HepG2 (cell line): Measurements from ENCODE around the gene LONP1.
A peak's percentile ranks its signal among the peaks of the same experiment; 100 is the strongest.

Experiments
- MXI1 ChIP-seq: IDR thresholded peaks from 3 replicates; pipeline ENCODE4 v1.6.1; 2012; ENCODE audit warnings: low read depth, low read length, inconsistent platforms, borderline replicate concordance
- POLR2A ChIP-seq, 2 experiments: IDR thresholded peaks; 2 replicates each; pipeline ENCODE4 v1.6.1; 2011; ENCODE audit warnings: low read depth in 2 of 2, low read length in 2 of 2, mild to moderate bottlenecking in 1 of 2, moderate library complexity in 1 of 2; ENCODE audit not compliant: insufficient read depth in 1 of 2
- ZNF329 ChIP-seq: sonication (generic); formaldehyde crosslinking; IDR thresholded peaks from 2 replicates; pipeline ENCODE4 v1.9.0; 2021; ENCODE audit warnings: low read depth, mild to moderate bottlenecking, missing genetic modification reagents
- ZSCAN20 ChIP-seq: sonication (generic); formaldehyde crosslinking; IDR thresholded peaks from 2 replicates; pipeline ENCODE4 v1.4.0; 2020; ENCODE audit warnings: missing genetic modification reagents, mild to moderate bottlenecking, borderline replicate concordance
- TF ChIP-seq, protein P1 (sequence below): sonication (generic); formaldehyde crosslinking; IDR thresholded peaks from 2 replicates; pipeline ENCODE4 v1.5.0; 2020; ENCODE audit warnings: mild to moderate bottlenecking, missing genetic modification reagents, moderate library complexity
- TF ChIP-seq, protein P2 (sequence below): sonication (generic); formaldehyde crosslinking; IDR thresholded peaks from 2 replicates; pipeline ENCODE4 v1.4.0; 2020; ENCODE audit warnings: missing genetic modification reagents
- TF ChIP-seq, protein P3 (sequence below), 2 experiments: IDR thresholded peaks; 2 replicates each; pipeline ENCODE4 v1.6.1; 2011 to 2012; ENCODE audit warnings: low read length in 2 of 2, borderline replicate concordance in 1 of 2, low read depth in 1 of 2, mild to moderate bottlenecking in 1 of 2, moderate library complexity in 1 of 2
- TF ChIP-seq, protein P4 (sequence below), 2 experiments: sonication (generic) in 1 of 2; formaldehyde crosslinking in 1 of 2; IDR thresholded peaks; 2 replicates each; pipeline versions ENCODE4 v1.4.0 to v1.6.1; 2018 to 2020; ENCODE audit warnings: missing genetic modification reagents in 2 of 2, borderline replicate concordance in 1 of 2, low read depth in 1 of 2, mild to moderate bottlenecking in 1 of 2, missing biosample characterization in 1 of 2

DNA sequence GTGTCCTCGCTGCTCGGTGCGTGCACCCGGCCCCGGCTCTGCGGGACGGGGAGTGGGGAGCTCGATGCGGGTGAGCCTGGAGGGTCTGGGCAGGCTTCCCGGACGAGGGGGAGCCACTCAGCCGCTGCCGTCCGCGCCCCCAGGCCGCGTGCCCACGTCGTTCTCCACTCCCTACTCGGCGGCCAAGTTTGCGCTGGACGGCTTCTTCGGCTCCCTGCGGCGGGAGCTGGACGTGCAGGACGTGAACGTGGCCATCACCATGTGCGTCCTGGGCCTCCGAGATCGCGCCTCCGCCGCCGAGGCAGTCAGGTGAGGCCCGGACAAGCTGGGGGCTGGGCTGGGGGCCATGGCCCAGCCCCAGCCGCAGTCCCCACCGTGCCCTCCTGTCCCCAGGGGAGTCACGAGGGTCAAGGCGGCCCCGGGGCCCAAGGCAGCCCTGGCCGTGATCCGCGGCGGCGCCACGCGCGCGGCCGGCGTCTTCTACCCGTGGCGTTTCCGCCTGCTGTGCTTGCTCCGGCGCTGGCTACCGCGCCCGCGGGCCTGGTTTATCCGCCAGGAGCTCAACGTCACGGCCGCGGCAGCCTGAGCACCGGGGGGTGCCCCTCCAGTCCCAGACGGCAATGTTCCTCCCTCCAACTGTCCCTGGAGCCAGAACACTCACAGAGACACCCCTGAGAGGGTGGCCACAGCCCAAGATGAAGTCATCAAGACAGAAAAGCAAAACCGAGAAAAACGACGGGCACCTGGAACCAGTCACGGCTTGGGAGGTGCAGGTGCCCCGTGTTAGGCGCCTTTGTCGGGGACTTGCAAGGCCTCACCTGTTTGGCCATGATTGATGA lies 32.4 kb downstream of the LONP1 start:
- TF ChIP-seq ZSCAN20 (CRISPR knock-in tag) (no peak), ZNF329 (CRISPR knock-in tag) (0 out of 2 replicates have a peak, but pooled peaks have one; percentile 16), MXI1 (no peak), POLR2A (IDR thresholded peaks at IDR 0.05; ENCODE audit: insufficient read depth in 1 of 2, low read depth in 2 of 2, low read length in 2 of 2) (no peak)
- TF ChIP-seq, protein P1, sequence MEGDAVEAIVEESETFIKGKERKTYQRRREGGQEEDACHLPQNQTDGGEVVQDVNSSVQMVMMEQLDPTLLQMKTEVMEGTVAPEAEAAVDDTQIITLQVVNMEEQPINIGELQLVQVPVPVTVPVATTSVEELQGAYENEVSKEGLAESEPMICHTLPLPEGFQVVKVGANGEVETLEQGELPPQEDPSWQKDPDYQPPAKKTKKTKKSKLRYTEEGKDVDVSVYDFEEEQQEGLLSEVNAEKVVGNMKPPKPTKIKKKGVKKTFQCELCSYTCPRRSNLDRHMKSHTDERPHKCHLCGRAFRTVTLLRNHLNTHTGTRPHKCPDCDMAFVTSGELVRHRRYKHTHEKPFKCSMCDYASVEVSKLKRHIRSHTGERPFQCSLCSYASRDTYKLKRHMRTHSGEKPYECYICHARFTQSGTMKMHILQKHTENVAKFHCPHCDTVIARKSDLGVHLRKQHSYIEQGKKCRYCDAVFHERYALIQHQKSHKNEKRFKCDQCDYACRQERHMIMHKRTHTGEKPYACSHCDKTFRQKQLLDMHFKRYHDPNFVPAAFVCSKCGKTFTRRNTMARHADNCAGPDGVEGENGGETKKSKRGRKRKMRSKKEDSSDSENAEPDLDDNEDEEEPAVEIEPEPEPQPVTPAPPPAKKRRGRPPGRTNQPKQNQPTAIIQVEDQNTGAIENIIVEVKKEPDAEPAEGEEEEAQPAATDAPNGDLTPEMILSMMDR (CRISPR knock-in tag): no peak
- TF ChIP-seq, protein P2, sequence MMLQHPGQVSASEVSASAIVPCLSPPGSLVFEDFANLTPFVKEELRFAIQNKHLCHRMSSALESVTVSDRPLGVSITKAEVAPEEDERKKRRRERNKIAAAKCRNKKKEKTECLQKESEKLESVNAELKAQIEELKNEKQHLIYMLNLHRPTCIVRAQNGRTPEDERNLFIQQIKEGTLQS (CRISPR knock-in tag): no peak
- TF ChIP-seq, protein P3, sequence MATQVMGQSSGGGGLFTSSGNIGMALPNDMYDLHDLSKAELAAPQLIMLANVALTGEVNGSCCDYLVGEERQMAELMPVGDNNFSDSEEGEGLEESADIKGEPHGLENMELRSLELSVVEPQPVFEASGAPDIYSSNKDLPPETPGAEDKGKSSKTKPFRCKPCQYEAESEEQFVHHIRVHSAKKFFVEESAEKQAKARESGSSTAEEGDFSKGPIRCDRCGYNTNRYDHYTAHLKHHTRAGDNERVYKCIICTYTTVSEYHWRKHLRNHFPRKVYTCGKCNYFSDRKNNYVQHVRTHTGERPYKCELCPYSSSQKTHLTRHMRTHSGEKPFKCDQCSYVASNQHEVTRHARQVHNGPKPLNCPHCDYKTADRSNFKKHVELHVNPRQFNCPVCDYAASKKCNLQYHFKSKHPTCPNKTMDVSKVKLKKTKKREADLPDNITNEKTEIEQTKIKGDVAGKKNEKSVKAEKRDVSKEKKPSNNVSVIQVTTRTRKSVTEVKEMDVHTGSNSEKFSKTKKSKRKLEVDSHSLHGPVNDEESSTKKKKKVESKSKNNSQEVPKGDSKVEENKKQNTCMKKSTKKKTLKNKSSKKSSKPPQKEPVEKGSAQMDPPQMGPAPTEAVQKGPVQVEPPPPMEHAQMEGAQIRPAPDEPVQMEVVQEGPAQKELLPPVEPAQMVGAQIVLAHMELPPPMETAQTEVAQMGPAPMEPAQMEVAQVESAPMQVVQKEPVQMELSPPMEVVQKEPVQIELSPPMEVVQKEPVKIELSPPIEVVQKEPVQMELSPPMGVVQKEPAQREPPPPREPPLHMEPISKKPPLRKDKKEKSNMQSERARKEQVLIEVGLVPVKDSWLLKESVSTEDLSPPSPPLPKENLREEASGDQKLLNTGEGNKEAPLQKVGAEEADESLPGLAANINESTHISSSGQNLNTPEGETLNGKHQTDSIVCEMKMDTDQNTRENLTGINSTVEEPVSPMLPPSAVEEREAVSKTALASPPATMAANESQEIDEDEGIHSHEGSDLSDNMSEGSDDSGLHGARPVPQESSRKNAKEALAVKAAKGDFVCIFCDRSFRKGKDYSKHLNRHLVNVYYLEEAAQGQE (IDR thresholded peaks at IDR 0.05; ENCODE audit: borderline replicate concordance in 1 of 2, low read depth in 1 of 2, low read length in 2 of 2): no peak
- TF ChIP-seq, protein P4, sequence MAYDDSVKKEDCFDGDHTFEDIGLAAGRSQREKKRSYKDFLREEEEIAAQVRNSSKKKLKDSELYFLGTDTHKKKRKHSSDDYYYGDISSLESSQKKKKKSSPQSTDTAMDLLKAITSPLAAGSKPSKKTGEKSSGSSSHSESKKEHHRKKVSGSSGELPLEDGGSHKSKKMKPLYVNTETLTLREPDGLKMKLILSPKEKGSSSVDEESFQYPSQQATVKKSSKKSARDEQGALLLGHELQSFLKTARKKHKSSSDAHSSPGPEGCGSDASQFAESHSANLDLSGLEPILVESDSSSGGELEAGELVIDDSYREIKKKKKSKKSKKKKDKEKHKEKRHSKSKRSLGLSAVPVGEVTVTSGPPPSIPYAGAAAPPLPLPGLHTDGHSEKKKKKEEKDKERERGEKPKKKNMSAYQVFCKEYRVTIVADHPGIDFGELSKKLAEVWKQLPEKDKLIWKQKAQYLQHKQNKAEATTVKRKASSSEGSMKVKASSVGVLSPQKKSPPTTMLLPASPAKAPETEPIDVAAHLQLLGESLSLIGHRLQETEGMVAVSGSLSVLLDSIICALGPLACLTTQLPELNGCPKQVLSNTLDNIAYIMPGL (CRISPR knock-in tag; IDR thresholded peaks at IDR 0.05; ENCODE audit: borderline replicate concordance in 1 of 2, low read depth in 1 of 2): peak in 1 of 2 experiments; percentile 23; a peak in 1 of 4 replicates
